NCI-H748 (cell line): ENCODE data around the gene SH3BGRL.
"Not testable (repeated sequence)": the region's sequence is repeated elsewhere in the genome, so short reads cannot be mapped to it uniquely, and the experiment has no call there.

Source experiments
- DNase-seq: peaks from one replicate; lab custom pipeline; 2025; ENCODE audit not compliant: unreplicated experiment; lab: John Stamatoyannopoulos, UW

The SH3BGRL gene

GRCh38 chrX:81259020-81259713 is 57.3 kb downstream of the SH3BGRL start:
- DNase-seq: no peak

GRCh38 chrX:81259714-81260395 is 58.0 kb downstream of the SH3BGRL start:
- no peak for DNase-seq

DNA sequence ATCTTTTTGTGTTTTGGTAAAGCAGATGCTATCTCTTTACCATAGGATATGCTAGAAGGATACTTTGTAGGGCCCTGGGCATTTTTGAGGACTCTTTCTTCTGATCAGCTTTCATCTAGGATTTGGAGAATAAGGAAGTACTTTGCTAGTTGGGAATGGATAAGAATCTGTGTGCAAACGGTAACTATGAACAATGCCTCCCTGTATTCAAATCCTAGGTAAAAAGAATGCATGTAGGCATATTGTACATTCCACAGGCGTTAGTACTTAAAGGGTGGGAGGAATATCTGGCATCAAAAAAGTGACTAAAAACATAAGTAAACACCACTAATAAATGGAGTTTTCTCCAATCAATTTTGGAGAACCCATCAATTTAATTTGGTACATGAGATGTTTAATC is 59.7 kb downstream of the SH3BGRL start:
- no peak for DNase-seq

DNA sequence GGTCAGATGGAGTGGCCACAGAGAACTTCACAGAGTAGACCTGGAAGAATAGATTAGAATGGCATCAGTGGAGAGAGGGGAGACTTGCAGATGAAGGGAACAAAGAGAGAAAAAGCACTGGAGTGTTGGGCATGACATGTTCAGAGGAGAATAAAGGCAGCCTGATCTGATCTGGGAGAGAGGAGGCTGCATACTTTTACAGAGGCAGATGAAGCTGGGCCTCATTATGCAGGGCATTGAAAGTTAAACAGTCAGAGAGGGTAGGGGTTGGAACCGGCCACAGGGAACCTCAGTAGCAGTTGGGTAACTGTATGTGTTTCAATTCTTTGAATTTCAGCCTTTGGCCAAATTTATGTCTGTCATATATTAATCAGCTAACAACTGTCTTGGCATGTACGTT is 61.2 kb downstream of the SH3BGRL start:
- no peak for DNase-seq

- DNase-seq: no peak
These were observed 76.7 kb downstream of the SH3BGRL start for GRCh38 chrX:81278616-81279015.

DNA sequence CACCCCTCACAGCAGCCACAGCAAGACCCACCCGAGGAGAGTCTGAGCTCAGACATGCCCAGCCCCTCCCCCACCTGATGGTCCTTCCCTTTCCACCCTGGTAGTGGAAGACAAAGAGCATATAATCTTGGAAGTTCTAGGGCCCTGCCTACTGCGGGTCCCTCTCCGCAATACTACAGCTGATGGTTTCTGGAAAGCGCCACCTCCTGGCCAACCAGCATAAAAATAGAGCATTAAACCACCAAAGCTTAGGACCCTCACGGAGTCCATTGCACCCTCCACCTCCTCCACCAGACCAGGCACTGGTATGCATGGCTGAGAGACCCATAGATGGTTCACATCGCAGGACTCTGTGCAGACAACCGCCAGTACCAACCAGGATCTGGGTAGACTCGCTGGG is 78.2 kb downstream of the SH3BGRL start:
- DNase-seq: no peak

GRCh38 chrX:81286075-81286474 is 84.2 kb downstream of the SH3BGRL start:
- no peak for DNase-seq

DNA sequence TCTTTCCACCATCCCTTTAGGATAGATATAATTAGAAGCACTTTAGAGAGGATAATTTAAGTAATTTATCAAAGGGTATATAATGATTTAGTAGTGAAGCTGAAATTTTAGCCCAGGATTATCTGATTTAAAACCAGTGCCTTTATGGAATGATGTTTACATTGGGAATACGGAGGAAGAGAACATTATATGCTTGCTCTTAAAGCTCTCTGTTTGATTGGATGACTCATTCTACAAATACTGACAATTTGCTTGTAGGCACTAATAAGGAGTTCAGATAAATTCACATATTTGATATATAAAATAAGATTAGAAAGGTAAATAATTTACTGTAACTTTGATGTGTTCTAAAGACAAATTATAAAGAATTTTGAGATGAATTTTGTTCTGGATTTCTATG is 84.7 kb downstream of the SH3BGRL start:
- DNase-seq: peak; percentile 1

GRCh38 chrX:81291996-81292395 is 90.1 kb downstream of the SH3BGRL start:
- no peak for DNase-seq

DNA sequence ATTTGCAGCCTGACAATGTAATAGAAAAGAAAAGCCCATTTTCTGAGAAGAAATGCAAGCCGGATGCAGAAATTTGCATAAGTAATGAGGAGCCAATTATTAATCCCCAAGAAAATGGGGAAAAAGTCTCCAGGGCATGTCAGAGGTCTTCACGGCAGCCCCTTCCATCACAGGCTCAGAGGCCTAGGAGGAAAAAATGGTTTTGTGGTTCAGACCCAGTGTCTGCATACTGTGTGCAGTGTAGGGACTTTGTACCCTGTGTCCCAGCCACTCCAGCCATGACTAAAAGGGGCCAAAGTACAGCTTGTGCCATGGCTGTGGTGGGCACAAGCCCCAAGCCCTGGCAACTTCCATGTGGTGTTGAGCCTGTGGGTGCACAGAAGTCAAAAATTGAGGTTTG is 92.2 kb downstream of the SH3BGRL start:
- no peak for DNase-seq

DNA sequence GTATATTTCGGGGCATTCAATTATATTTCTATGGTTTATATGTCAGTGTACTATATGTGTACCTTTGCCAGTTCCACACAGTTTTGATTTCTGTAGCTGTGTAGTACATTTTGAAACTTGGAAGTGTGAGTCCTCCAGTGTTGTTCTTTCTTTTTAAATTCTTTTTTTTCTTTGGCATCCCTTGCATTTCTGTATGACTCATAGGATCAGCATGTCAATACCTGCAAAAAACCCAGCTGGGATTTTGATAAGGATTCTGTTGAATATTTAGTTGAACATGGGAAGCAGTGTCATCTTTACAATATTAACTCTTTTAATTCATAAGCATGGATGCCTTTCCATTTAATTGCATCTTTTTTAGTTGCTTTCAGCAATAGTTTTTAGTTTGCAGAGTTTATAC is 100.0 kb downstream of the SH3BGRL start:
- no peak for DNase-seq

DNA sequence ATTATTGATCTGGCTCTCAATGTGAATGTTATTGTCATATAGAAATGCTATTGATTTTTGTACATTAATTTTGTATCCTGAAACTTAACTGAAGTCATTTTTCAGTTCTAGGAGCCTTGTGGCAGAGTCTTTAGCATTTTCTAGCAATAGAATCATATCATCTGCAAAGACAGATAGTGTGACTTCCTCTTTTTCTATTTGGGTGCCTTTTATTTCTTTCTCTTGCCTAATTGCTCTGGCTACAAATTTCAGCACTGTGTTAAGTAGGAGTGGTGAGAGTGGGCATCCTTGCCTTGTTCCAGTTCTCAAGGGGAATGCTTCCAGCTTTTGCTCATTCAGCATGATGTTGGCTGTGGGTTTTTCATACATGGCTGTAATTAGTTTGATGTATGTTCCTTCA is 102.7 kb downstream of the SH3BGRL start:
- DNase-seq: no peak

- DNase-seq: no peak
These were observed 103.3 kb downstream of the SH3BGRL start for GRCh38 chrX:81305240-81305639.

DNA sequence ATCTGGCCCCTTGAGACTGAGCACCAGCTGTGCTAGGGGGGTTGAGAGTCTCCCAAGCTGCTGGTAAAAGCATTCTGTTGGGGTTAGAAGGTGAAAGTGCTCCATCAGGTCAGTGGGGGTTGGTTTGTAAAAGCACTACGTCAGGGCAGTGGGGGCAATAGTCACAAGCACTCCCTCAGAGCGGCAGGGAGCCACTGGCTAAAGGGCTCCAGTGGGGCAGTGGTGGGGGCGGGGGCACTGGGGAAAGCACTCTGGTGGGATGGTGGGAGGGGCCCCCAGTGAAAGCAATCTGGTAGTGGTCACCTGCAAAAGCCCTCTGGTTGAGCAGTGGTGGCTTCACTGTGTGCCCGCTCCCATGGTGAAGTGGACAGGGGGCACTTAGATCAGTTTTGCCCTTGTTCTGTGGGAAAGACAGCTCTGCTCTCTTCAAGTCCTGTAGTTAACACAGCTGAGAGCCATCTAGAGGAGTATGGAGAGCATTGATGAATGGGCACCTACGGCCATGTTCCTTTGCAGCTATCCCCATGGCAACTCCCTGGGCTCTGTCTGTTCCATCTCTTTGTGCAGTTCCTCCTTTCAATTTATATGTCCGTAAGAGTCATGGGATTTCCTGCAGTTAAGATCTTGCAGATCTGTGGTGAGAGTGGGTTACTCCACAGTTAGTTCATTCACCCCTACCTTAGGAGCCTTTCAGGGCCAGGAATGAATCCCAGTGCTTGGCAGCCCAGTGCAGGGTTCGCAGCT is 106.4 kb downstream of the SH3BGRL start:
- DNase-seq: no peak

GRCh38 chrX:81316163-81316562 is 114.3 kb downstream of the SH3BGRL start:
- no peak for DNase-seq

GRCh38 chrX:81331653-81332052 is 129.8 kb downstream of the SH3BGRL start:
- not testable (repeated sequence) for DNase-seq

- no peak for DNase-seq
These were observed 134.7 kb downstream of the SH3BGRL start for GRCh38 chrX:81336455-81337152.

- no peak for DNase-seq
These were observed 135.9 kb downstream of the SH3BGRL start for GRCh38 chrX:81337805-81338204.

GRCh38 chrX:81338924-81339323 is 137.0 kb downstream of the SH3BGRL start:
- DNase-seq: no peak

DNA sequence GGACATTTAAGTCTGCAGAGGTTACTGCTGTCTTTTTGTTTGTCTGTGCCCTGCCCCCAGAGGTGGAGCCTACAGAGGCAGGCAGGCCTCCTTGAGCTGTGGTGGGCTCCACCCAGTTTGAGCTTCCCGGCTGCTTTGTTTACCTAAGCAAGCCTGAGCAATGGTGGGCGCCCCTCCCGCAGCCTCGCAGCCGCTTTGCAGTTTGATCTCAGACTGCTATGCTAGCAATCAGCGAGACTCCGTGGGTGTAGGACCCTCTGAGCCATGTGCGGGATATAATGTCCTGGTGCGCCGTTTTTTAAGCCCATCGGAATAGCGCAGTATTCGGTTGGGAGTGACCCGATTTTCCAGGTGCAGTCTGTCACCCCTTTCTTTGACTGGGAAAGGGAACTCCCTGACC is 143.4 kb downstream of the SH3BGRL start:
- DNase-seq: not testable (repeated sequence)
